NCI-H2227 (cell line): Measurements from ENCODE around the gene TAF1D.
"Not testable (repeated sequence)": the region's sequence is repeated elsewhere in the genome, so short reads cannot be mapped to it uniquely, and the experiment has no call there.

Experiments used
- DNase-seq: peaks from one replicate; lab custom pipeline; 2025; ENCODE audit not compliant: unreplicated experiment; lab: John Stamatoyannopoulos, UW

TAF1D gene

GRCh38 chr11:93741094-93741881 is at the start of gene TAF1D, which contains the start of gene C11orf54:
Gene TAF1D (minus strand): TSS chr11:93741495. CDS start chr11:93739304, 2,191 bp downstream.
Gene C11orf54 (plus strand): TSS chr11:93741672. CDS start chr11:93747394, 5,722 bp downstream.
- DNase-seq: peak; percentile 97

GRCh38 chr11:93784935-93785360 is 43.7 kb upstream of the TAF1D start:
- peak; percentile 55 for DNase-seq

GRCh38 chr11:93784145-93784934 is 43.0 kb upstream of the TAF1D start, which contains the start of gene MED17:
Gene MED17 (plus strand): TSS chr11:93784282. CDS start chr11:93784514, 232 bp downstream.
- peak; percentile 93 for DNase-seq

GRCh38 chr11:93783765-93784144 is 42.5 kb upstream of the TAF1D start:
- DNase-seq: no peak

- no peak for DNase-seq
These were observed 42.1 kb upstream of the TAF1D start for GRCh38 chr11:93783362-93783761.

DNA sequence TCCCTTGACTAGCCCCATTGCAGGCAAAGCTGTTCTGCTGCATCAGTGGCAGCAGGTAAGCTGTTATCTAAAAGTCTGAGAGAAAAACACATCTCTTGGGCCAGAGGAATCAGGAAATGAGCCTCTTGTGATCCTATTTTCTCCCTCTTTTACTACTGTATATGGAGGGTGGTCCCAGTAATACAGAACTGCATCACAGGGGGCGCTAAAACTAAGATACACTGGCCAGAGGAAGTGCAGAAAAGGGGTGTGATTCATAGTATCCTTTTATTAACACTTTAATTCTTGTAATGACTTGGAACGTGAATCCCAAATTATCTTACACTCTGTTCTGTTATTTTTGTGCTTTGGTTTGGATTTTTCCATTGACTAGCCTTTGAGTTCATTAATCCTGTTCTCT is 34.0 kb upstream of the TAF1D start:
- DNase-seq: no peak

GRCh38 chr11:93774560-93774959 is 33.3 kb upstream of the TAF1D start:
- not testable (repeated sequence) for DNase-seq

DNA sequence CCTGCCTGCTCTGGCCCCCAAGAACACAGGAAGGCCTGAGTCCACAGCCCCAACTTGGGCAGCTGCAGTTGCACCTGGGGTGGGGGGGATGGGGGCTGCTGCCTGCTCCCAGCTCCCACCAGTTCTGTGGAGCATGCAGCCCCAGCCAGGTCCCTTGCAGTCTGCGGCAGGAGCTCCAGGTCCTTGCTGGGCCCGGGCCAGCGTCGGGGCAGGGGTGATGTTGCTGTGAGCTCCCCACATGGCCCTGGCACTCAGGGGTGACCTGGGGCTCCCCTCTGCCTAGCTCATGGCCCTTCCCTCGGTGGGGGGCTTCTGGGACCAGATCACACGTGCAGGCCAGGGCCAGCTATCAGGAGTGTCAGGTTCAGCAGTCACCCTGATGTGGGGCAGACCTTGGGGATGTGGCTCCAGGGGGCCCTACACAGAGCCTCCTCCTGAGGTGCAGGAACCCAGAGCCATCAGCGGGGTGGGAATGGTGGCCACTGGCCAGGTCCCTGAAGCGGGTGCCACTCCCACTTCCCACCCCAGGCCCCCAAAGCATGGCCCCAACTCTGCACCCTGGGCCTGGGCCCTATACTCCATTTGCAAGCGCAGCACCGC is 32.4 kb upstream of the TAF1D start:
- no peak for DNase-seq

DNA sequence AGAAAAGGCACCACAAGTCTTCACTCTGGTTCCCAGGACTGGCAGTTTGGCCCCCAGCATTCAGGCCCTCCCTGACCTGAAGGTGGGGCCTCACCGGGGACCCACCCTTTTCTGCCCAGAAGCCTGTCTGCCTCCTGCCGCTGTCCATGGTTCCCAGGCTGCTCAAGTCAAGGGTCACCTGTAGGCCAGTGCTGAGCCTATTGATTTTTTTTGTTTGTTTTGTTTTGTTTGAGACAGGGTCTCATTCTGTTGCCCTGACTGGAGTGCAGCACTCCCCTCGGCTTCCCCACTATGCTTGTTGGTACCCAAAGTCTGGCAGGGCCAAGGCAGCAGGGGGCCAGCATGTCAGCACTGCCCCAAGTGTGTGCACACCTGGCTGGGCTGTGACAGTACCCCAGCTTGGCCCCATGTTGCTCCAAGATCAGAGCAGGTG is 31.8 kb upstream of the TAF1D start:
- no peak for DNase-seq

DNA sequence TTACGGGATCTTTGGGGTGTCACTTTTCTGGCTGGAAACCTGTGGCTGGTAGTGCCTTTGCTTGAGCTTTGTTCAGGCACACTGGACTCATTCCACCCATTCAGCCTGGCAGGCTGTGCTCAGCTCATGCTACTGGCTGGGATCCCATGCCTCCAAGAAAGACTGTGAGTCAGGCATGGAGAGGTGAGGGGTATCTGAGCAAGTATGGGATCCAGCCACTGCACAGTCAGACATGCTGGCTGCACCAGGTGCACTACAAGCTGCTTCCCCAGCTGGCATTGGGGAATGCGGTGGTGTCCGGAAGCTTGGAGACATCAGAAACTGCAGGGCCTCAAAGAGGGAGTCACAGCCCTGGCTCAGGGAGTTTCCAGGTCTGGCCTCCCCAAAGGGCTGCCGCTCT is 30.8 kb upstream of the TAF1D start:
- no peak for DNase-seq

DNA sequence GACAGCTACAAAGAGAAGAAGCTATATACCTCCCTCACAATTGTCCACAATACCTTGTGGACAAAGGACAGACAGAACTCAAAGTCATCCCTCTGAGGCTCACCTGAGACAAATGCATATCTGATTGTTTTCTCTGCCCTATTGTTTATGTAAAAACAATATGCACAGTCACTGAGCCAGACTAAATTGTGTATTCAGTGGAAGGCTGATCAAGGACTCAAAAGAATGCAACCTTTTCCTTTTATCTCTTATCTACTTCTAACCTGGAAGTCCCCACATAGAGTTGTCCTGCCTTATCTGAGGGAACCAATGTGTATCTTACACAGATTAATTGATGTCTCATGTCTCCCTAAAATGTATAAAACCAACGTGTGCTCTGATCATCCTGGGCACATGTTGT is 28.9 kb upstream of the TAF1D start:
- no peak for DNase-seq

DNA sequence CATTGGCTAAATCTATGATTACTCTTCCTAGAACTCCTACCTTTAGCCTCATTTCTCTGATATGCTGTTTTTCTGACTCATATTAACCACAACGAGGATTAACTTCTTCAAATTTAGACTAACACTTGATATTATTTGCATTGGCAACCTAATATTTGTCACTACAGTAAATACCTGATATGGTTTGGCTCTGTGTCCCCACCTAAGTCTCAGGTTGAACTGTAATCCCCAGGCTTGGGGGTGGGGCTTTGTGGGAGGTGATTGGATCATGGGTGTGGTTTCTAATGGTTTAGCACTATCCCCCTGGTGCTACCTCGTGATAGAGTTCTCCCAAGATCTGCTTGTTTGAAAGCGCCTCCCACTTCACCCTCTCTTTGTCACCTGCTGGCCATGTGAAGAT is 25.7 kb upstream of the TAF1D start:
- DNase-seq: no peak

DNA sequence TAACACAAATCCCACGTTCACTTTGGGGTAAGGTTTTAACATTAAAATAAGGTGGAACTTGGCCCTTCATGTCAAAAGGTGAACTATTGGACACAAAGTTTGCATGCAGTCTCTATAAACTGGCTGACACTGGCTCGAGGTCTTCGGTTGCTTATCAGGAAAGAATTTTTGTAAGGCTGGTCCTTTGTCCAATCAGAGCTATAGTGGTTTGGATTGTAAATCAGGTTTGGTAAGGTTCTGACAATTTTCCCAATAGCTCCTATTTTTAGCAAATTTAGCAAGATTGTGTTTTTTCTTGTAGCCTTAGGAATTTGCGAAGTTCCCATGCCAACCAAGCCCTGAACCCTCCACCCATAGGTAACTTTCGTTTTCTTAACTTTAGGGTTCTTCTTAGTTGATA is 25.2 kb upstream of the TAF1D start:
- no peak for DNase-seq

GRCh38 chr11:93765551-93765950 is 24.3 kb upstream of the TAF1D start:
- no peak for DNase-seq

DNA sequence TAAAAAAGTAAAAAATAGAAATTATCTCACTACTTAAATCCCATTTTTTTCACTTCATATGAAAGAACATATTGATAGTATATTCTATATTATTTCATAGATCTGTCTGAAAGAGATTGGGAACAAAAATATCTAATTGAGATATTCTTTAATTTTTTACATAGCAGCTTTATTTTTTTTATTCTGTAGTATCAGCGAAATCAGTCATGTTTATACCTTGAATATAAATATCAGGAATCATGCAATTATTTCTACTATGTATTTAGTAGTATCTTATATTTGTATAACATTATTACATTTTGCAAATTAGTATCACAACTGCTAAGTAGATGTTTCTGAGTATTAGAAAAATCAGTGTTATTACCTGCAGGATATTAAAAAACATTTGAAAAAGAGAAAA is 20.6 kb upstream of the TAF1D start:
- no peak for DNase-seq

DNA sequence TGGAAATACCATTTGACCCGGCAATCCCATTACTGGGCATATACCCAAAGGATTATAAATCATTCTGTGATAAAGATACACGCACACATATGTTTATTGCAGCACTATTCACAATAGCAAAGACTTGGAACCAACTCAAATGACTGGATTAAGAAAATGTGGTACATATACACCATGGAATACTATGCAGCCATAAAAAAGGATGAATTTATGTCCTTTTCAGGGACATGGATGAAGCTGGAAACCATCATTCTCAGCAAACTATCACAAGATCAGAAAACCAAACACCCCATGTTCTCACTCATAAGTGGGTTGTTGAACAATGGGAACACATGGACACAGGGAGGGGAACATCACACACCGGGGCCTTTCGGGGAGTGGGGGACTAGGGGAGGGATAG is 17.8 kb upstream of the TAF1D start:
- DNase-seq: not testable (repeated sequence)

- DNase-seq: no peak
These were observed 16.9 kb upstream of the TAF1D start for GRCh38 chr11:93757924-93758865.

GRCh38 chr11:93757301-93757700 is 16.0 kb upstream of the TAF1D start:
- DNase-seq: no peak

DNA sequence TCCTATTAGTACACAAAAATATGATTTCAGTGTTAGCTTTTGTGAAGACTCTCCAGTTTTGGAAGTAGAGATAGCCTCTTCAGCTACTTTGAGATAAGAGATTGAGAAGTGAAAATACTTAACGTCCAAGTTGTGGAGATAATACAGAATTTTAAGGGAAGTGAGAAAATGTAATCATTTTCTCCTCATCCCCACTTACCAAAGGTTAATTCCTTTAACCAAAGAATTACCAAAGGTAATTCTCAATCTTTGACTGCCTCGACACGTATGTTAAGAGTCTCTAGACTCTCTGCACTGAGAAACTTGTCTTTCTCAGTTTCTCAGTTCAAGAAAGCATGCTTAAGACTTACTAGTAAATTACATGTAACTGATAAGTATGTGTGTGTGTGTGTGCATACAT is 15.5 kb upstream of the TAF1D start:
- DNase-seq: no peak

DNA sequence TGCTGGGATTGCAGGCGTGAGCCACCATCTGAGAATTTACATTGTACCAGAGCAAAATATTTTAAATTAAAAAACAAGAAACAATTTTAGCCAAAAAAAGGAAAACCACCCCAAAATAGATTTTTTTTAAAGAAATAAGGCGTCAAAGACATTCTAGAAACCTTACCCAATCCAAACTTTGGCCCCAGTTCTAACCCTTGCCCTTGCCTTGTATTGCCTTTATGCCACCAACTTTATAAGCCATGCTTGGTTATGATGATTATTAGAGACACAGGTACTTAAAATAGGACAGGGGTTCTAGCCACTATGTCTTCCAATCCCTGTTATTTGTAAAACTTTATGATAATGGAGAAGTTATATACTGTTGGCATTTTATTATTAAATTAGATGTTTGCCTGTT is 11.9 kb upstream of the TAF1D start:
- DNase-seq: no peak

- no peak for DNase-seq
These were observed 9.7 kb upstream of the TAF1D start for GRCh38 chr11:93751001-93751400.
